GM18867 (cell line): ENCODE data around the gene CDKL4.
"Not testable (repeated sequence)": the region's sequence is repeated elsewhere in the genome, so short reads cannot be mapped to it uniquely, and the experiment has no call there.

Experiments used
- ATAC-seq: cut with Tn5 transposase; IDR thresholded peaks from one replicate; pipeline ENCODE4 v1.9.1; 2021; ENCODE audit warnings: mild to moderate bottlenecking, moderate library complexity; ENCODE audit not compliant: unreplicated experiment

Gene CDKL4

DNA sequence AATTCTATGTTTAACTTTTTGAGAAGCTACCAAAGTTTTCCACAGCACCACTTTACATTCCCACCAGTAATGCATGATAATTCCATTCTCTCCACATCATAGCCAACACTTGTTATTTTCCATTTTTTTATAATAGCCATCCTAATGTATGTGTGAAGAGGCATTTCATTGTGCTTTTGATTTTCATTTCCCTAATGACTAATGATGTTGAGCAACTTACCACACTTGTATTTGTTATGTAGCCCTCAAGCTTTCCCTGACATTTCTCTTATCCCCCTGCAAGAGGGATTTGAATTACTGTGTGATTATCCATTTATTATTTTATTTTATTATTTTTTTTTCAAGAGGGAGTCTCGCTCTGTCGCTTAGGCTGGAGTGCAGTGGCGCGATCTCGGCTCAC lies 99.4 kb downstream of the CDKL4 start:
- no peak for ATAC-seq

DNA sequence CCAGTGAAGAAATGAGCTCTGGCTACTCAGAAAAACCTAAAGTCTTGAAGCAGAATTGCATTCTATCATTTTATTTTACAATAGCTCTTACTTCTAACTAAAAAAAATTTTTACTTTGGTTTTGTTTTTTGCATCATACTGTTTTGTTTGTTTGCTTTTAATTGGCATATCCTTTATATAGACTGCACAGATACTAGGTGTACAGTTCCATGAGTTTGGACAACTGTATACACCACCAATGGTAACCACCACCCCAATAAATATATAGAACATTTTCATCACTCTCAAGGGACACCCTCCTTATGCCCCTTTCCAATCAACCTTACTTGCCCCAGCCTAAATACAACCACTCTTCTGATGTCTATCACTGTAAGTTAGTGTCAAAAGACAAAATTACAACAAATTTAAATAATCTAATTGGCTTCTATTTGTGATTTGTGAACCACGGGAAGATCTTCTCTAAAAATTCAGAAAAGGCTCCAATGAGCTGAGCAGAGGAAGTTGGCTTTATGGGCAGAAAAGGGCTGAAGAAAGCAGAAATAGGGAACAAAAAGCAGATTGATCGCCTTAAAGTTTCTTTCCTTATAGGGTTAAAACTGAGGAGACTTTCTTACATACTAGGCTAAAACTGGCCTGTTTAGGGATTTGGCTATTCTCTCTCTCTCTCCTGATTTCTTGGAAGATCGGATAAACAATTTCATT lies 100.7 kb downstream of the CDKL4 start:
- ATAC-seq, result no peak

DNA sequence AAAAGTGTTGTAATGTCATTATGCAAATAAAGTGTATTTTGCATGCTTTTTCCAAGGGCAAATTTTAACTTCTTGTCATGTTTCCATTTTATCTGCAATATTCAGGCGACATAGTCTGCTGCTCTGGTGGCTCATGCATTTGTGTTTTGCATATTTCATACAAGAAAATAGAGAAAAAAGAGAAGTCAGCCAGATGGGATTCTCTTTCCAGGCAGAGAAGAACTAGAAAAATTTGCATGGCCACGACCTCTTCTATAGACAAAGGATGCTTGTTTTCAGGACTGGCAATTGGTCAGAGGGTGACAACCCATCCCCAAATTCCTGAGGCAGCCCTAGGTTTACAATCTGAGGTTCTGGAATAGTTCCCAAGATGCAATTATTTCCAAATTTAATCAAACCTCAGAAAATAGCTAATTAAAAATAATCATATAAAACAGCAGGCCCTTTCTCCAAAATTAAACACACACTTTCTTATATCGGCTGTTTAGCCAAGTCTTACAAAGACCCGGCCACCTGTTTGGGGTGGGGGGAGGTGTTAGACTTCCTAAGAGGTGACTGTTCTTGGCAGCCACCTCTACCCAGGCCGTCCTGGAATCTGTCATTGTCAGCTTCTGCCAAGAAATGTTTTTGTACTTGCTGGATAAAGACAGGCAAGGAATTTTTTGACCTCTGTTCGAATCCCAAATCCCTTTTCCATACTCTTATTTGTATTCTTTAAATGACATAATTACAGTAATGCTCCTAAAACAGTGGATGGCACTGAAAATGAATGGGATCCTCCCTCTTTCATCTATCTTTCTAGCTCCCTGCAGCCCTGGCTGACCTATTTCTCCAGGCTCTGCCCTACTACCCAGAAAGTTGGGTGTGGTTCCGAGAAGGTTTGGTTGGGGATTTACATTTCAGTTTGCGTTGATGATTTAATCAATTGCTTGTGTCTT lies 102.2 kb downstream of the CDKL4 start:
- no peak for ATAC-seq

DNA sequence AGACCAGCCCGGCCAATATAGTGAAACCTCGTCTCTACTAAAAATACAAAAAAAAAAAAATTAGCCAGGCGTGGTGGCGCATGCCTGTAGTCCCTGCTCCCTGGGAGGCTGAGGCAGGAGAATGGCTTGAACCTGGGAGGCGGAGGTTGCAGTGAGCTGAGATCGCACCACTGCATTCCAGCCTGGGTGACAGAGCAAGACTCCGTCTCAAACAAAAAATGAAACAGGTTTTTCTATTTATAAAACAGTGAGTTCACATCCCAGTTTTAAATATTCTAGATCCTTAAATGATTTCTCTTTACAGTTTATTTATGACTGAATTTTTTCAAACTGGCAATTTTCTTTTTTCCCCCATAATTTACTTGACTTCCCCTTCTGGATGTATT lies 102.8 kb downstream of the CDKL4 start:
- ATAC-seq, result not testable (repeated sequence)

DNA sequence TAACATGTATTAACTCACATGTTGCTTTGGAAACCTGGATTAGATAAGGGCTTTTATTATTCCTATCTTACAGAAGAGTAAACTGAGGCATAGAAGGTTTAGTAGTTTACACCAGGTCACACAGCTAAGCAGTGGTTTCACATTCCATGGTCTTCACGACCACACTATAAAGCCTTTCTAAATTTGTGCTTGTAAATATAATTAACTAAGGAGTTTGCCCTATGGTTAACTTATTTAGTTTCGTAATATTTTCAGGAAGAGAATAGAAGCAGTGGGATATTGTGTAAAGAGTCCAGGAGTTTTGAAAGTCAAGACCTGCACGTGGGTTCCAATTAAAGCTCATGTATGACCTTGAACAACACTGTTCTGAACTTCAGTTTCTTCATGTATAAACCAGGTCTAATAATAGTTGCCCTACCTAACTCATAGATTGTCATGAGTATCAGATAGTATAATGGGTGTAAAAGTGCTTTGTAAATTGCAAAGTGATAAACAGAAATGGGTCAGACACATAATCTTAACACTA lies 103.4 kb downstream of the CDKL4 start:
- ATAC-seq, result no peak

DNA sequence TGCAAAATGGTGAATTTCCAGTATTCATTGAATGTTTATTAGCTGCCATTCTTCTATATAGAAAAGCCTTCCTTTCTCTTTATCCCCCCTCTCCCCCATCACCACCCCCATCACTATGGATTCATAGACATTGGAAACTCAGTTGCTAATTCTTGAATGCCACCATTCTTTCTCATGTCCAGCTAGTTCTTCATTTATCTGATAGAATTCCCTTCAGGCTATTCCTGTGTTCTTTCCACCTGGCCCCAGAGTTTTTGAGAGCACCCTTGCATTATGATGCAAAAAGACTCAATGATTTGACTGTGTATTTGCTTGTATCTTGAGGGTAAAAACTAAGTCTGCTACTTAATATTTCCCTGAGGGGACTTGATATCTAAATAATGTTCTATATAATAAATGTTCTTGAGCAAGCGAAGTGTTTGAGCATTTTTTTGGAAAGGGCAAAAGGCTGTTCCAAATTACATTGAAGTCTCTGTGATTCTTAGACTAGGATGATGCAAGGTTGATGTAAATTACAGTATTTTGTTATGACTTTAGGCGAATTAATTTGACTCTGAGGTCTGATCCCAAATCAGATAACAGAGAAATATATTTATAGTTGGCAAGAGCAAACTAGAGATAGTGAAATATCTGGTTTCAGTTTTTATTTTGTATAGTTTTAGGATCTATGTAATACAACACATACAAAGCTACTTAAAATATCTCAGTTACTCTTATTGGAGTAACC lies 104.1 kb downstream of the CDKL4 start:
- ATAC-seq, result no peak

DNA sequence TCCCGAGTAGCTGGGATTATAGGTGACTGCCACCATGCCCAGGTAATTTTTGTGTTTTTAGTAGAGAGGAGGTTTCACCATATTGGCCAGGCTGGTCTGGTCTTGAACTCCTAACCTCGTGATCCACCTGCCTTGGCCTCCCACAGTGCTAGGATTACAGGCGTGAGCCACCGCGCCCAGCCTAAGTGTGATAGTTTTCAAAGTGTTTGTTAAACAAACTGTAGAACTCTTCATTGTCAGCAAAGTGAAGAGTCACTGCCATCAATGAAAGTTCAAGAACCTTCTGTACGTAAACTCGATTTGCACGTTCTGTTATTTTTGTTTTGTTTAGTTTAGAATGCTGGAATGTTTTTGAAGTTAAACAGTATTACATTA lies 104.9 kb downstream of the CDKL4 start:
- no peak for ATAC-seq

DNA sequence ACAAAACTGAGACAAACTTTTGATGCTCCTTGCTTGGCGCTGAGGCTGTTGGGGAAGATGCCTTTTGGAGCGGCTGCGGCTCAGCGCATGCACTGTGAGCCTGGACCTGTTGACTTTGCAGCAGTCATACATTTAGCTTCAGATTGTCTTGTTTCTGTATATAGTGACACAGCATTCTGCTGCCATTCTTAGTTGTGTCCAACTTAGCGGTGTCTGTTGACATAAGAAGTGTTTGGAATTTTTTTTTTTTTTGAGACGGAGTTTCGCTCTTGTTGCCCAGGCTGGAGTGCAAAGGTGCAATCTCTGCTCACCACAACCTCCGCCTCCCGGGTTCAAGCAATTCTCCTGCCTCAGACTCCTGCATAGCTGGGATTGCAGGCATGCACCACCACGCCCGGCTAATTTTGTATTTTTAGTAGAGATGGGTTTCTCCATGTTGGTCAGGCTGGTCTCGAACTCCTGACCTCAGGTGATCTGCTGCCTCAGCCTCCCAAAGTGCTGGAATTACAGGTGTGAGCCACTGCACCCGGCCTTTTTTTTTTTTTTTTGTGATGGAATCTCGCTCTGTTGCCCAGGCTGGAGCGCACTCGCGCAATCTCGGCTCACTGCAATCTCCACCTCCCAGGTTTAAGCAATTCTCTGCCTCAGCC lies 105.5 kb downstream of the CDKL4 start:
- not testable (repeated sequence) for ATAC-seq

DNA sequence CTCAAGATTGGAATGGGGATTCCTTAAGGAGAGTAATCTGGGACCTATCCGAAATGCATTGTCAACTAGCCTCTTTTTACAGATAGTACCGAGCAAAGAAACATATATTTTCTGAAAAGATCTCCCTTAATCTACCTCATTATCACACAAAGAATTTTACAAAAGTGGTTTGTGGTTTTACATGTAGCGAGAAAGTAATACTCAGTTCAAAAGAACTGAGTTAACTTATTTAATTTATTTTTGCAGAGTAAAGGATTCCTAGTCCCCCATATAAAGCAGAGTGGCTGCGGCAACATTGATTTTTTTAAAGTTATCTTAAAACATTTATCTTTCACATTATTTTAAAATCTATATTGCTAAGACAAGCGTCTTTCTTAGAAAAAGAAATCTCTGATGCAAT lies 107.0 kb downstream of the CDKL4 start:
- no peak for ATAC-seq

DNA sequence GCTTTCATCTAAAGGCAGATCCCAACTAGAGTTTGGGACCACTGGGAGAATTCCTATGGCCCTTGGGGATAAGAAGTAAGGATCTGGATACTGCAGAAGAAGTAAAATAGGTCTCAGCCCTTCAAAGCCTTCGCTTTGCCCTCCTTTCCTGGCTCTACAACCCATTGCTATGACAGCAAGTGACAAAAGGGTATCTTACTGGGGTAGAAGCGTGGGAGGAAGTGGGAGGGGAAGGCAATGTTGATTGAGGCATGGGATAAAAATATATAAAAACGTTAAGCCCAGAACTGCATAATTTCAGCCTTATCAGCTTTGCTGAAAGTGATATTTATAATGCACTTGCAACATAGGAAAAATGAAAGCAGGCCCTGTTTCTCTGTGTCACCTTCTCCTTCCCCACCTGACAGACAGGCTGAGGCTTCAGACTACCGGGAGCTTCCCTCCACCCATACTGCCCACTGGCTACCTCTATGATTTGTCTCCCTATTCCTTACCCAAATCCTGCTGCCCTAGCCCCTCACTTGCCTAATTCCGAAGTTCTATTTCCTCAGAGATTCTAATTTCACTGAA lies 108.0 kb downstream of the CDKL4 start:
- ATAC-seq, result no peak

DNA sequence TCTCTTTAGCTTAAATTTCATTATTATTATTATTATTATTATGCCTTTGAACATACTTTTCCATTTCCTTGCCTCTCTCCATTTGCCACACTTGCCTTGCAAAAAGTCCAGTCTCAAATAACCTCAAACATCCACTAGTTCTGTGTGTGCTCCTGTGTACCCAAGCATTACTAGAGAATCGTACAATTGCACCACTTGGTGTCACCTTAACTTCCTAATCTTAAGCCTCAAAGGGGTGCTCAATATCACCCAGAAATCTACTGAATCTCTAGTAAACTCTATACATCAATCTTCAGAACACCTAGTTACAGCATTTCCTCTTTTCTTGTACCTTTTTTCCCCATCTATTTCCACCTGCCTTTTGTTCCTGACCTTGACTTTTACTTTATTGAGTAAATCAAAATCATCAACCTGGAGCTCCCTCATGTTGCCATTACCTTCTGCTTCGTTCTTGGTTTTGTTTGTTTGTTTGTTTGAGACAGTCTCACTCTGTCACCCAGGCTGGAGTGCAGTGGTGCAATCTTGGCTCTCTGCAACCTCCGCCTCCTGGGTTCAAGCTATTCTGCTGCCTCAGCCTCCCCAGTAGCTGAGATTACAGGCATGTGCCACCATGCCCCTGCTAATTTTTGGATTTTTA lies 110.4 kb downstream of the CDKL4 start:
- ATAC-seq, result no peak

DNA sequence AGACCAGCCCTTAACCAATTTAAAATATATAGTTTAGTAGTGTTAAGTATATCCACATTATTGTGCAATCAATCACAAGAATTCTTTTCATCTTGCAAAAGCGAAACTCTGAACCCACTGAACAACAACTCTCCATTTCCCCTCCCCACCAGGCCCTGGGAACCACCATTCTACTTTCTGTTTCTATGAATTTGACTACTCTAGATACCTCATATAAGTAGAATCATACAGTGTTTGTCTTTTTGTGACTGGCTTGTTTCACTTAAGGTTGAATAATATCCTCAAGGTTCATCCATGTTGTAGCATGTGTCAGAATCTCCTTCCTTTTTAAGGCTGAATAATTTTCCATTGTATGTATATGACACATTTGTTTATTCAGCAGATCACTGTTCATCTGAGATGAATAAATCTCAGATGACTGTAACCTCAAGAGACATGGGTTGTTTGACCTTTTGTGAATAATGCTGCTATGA lies 114.8 kb downstream of the CDKL4 start:
- peak; percentile 47 for ATAC-seq

DNA sequence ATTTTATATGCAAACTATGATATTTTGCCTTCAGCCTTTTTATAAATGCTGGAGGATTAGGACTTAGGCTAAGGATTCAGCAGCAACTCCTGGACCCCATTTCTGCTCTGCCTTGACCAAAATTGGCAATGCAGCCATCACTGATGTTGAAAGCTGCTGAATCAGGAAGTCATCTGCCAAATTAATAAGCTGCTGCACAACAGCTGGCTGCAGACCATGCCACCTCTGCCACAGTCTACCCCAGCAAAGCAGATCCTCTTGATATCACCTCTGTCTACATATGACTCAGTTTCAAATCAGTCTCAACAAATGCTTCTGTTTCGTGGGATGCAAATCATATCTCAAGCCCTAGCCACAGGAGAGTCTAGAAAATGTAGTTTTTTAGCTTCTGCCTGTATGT lies 115.8 kb downstream of the CDKL4 start:
- ATAC-seq, result peak; percentile 62
